ENCODE data around the gene MALAT1.
A peak's percentile ranks its signal among the peaks of the same experiment; 100 is the strongest.

The MALAT1 gene

DNA sequence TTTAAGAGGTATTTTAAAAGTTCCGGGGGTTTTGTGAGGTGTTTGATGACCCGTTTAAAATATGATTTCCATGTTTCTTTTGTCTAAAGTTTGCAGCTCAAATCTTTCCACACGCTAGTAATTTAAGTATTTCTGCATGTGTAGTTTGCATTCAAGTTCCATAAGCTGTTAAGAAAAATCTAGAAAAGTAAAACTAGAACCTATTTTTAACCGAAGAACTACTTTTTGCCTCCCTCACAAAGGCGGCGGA lies 193 bp upstream of the MALAT1 start:
- no peak for DNase-seq

DNA sequence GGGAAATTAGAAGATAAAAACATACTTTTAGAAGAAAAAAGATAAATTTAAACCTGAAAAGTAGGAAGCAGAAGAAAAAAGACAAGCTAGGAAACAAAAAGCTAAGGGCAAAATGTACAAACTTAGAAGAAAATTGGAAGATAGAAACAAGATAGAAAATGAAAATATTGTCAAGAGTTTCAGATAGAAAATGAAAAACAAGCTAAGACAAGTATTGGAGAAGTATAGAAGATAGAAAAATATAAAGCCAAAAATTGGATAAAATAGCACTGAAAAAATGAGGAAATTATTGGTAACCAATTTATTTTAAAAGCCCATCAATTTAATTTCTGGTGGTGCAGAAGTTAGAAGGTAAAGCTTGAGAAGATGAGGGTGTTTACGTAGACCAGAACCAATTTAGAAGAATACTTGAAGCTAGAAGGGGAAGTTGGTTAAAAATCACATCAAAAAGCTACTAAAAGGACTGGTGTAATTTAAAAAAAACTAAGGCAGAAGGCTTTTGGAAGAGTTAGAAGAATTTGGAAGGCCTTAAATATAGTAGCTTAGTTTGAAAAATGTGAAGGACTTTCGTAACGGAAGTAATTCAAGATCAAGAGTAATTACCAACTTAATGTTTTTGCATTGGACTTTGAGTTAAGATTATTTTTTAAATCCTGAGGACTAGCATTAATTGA lies 1.0 kb downstream of the MALAT1 start:
- DNase-seq, result peak in 2 of 4 experiments; percentile 52 to 57

DNA sequence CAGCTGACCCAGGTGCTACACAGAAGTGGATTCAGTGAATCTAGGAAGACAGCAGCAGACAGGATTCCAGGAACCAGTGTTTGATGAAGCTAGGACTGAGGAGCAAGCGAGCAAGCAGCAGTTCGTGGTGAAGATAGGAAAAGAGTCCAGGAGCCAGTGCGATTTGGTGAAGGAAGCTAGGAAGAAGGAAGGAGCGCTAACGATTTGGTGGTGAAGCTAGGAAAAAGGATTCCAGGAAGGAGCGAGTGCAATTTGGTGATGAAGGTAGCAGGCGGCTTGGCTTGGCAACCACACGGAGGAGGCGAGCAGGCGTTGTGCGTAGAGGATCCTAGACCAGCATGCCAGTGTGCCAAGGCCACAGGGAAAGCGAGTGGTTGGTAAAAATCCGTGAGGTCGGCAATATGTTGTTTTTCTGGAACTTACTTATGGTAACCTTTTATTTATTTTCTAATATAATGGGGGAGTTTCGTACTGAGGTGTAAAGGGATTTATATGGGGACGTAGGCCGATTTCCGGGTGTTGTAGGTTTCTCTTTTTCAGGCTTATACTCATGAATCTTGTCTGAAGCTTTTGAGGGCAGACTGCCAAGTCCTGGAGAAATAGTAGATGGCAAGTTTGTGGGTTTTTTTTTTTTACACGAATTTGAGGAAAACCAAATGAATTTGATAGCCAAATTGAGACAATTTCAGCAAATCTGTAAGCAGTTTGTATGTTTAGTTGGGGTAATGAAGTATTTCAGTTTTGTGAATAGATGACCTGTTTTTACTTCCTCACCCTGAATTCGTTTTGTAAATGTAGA lies 1.7 kb downstream of the MALAT1 start:
- peak; percentile 57 to 65 (median 64) for DNase-seq

DNA sequence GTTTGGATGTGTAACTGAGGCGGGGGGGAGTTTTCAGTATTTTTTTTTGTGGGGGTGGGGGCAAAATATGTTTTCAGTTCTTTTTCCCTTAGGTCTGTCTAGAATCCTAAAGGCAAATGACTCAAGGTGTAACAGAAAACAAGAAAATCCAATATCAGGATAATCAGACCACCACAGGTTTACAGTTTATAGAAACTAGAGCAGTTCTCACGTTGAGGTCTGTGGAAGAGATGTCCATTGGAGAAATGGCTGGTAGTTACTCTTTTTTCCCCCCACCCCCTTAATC lies 2.3 kb downstream of the MALAT1 start:
- DNase-seq, result no peak

DNA sequence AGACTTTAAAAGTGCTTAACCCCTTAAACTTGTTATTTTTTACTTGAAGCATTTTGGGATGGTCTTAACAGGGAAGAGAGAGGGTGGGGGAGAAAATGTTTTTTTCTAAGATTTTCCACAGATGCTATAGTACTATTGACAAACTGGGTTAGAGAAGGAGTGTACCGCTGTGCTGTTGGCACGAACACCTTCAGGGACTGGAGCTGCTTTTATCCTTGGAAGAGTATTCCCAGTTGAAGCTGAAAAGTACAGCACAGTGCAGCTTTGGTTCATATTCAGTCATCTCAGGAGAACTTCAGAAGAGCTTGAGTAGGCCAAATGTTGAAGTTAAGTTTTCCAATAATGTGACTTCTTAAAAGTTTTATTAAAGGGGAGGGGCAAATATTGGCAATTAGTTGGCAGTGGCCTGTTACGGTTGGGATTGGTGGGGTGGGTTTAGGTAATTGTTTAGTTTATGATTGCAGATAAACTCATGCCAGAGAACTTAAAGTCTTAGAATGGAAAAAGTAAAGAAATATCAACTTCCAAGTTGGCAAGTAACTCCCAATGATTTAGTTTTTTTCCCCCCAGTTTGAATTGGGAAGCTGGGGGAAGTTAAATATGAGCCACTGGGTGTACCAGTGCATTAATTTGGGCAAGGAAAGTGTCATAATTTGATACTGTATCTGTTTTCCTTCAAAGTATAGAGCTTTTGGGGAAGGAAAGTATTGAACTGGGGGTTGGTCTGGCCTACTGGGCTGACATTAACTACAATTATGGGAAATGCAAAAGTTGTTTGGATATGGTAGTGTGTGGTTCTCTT lies 2.8 kb downstream of the MALAT1 start:
- peak; percentile 49 to 66 (median 56) for DNase-seq

DNA sequence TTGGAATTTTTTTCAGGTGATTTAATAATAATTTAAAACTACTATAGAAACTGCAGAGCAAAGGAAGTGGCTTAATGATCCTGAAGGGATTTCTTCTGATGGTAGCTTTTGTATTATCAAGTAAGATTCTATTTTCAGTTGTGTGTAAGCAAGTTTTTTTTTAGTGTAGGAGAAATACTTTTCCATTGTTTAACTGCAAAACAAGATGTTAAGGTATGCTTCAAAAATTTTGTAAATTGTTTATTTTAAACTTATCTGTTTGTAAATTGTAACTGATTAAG lies 3.4 kb downstream of the MALAT1 start:
- no peak for DNase-seq

DNA sequence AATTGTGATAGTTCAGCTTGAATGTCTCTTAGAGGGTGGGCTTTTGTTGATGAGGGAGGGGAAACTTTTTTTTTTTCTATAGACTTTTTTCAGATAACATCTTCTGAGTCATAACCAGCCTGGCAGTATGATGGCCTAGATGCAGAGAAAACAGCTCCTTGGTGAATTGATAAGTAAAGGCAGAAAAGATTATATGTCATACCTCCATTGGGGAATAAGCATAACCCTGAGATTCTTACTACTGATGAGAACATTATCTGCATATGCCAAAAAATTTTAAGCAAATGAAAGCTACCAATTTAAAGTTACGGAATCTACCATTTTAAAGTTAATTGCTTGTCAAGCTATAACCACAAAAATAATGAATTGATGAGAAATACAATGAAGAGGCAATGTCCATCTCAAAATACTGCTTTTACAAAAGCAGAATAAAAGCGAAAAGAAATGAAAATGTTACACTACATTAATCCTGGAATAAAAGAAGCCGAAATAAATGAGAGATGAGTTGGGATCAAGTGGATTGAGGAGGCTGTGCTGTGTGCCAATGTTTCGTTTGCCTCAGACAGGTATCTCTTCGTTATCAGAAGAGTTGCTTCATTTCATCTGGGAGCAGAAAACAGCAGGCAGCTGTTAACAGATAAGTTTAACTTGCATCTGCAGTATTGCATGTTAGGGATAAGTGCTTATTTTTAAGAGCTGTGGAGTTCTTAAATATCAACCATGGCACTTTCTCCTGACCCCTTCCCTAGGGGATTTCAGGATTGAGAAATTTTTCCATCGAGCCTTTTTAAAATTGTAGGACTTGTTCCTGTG lies 3.9 kb downstream of the MALAT1 start:
- peak; percentile 36 to 70 (median 60) for DNase-seq

DNA sequence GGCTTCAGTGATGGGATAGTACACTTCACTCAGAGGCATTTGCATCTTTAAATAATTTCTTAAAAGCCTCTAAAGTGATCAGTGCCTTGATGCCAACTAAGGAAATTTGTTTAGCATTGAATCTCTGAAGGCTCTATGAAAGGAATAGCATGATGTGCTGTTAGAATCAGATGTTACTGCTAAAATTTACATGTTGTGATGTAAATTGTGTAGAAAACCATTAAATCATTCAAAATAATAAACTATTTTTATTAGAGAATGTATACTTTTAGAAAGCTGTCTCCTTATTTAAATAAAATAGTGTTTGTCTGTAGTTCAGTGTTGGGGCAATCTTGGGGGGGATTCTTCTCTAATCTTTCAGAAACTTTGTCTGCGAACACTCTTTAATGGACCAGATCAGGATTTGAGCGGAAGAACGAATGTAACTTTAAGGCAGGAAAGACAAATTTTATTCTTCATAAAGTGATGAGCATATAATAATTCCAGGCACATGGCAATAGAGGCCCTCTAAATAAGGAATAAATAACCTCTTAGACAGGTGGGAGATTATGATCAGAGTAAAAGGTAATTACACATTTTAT lies 4.6 kb downstream of the MALAT1 start:
- peak in 2 of 4 experiments; percentile 40 to 45 for DNase-seq

DNA sequence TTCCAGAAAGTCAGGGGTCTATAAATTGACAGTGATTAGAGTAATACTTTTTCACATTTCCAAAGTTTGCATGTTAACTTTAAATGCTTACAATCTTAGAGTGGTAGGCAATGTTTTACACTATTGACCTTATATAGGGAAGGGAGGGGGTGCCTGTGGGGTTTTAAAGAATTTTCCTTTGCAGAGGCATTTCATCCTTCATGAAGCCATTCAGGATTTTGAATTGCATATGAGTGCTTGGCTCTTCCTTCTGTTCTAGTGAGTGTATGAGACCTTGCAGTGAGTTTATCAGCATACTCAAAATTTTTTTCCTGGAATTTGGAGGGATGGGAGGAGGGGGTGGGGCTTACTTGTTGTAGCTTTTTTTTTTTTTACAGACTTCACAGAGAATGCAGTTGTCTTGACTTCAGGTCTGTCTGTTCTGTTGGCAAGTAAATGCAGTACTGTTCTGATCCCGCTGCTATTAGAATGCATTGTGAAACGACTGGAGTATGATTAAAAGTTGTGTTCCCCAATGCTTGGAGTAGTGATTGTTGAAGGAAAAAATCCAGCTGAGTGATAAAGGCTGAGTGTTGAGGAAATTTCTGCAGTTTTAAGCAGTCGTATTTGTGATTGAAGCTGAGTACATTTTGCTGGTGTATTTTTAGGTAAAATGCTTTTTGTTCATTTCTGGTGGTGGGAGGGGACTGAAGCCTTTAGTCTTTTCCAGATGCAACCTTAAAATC lies 5.3 kb downstream of the MALAT1 start:
- DNase-seq, result peak; percentile 38 to 68 (median 60)

DNA sequence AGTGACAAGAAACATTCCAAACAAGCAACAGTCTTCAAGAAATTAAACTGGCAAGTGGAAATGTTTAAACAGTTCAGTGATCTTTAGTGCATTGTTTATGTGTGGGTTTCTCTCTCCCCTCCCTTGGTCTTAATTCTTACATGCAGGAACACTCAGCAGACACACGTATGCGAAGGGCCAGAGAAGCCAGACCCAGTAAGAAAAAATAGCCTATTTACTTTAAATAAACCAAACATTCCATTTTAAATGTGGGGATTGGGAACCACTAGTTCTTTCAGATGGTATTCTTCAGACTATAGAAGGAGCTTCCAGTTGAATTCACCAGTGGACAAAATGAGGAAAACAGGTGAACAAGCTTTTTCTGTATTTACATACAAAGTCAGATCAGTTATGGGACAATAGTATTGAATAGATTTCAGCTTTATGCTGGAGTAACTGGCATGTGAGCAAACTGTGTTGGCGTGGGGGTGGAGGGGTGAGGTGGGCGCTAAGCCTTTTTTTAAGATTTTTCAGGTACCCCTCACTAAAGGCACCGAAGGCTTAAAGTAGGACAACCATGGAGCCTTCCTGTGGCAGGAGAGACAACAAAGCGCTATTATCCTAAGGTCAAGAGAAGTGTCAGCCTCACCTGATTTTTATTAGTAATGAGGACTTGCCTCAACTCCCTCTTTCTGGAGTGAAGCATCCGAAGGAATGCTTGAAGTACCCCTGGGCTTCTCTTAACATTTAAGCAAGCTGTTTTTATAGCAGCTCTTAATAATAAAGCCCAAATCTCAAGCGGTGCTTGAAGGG lies 6.0 kb downstream of the MALAT1 start:
- DNase-seq, result peak; percentile 37 to 61 (median 46)

DNA sequence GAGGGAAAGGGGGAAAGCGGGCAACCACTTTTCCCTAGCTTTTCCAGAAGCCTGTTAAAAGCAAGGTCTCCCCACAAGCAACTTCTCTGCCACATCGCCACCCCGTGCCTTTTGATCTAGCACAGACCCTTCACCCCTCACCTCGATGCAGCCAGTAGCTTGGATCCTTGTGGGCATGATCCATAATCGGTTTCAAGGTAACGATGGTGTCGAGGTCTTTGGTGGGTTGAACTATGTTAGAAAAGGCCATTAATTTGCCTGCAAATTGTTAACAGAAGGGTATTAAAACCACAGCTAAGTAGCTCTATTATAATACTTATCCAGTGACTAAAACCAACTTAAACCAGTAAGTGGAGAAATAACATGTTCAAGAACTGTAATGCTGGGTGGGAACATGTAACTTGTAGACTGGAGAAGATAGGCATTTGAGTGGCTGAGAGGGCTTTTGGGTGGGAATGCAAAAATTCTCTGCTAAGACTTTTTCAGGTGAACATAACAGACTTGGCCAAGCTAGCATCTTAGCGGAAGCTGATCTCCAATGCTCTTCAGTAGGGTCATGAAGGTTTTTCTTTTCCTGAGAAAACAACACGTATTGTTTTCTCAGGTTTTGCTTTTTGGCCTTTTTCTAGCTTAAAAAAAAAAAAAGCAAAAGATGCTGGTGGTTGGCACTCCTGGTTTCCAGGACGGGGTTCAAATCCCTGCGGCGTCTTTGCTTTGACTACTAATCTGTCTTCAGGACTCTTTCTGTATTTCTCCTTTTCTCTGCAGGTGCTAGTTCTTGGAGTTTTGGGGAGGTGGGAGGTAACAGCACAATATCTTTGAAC lies 6.8 kb downstream of the MALAT1 start:
- DNase-seq, result peak; percentile 20 to 48 (median 37)

DNA sequence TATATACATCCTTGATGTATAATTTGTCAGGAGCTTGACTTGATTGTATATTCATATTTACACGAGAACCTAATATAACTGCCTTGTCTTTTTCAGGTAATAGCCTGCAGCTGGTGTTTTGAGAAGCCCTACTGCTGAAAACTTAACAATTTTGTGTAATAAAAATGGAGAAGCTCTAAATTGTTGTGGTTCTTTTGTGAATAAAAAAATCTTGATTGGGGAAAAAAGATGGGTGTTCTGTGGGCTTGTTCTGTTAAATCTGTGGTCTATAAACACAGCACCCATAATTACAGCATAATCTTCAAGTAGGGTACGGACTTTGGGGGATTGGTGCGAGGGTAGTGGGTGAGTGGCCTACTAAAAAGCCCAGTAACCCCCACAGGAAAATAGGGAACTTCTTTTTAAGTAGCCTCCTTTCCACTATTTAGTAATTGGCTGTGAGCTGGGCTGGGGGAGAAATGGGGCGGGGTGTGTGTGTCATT lies 7.5 kb downstream of the MALAT1 start:
- DNase-seq, result peak in 3 of 4 experiments; percentile 63 to 83 (median 67)

DNA sequence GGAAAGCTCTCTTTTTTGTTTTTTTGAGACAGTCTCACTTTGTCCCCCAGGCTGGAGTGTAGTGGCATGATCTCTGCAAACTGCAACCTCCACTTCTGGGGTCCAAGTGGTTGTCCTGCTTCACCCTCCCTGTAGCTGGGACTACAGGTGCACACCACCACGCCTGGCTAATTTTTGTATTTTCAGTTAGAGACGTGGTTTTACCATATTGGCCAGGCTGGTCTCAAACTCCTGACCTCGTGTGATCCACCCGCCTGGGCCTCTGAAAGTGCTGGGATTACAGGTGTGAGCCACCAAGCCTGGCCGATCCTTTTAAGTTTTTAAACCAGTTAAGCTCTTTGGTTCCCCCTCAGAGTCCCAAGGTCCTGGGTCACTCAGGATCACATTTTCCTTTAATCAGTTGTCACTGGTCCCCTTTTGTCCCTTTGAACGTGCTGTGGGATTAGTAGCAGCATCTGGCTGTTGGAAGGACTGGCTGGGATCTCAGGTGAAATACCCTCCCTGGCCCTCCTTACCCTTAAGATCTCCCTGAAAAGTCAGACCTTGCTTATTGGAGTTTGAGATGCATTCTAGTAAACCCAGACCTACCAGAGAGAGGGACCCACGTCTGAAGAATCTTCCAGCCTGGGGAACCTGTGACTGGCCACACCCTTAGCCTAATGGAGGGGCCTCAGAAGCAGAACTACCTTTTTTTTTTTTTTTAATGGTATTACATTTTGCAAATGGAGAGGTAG lies 8.1 kb downstream of the MALAT1 start:
- DNase-seq, result peak in 1 of 4 experiments; percentile 91

DNA sequence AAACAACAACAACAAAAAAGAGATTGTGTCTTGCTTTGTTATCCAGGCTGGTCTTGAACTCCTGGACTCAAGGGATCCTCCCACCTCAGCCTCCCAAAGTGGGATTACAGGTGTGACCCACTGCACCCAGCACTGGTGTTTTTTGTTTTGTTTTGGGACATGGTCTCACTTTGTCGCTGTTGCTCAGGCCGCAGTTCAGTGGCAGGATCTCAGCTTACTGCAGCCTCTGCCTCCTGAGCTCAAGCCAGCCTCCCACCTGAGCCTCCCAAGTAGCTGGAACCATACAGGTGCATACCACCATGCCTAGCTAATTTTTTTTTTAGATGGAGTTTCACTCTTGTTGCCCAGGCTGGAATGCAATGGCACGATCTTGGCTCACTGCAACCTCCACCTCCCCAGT lies 13.5 kb downstream of the MALAT1 start:
- DNase-seq, result peak in 1 of 4 experiments; percentile 1

DNA sequence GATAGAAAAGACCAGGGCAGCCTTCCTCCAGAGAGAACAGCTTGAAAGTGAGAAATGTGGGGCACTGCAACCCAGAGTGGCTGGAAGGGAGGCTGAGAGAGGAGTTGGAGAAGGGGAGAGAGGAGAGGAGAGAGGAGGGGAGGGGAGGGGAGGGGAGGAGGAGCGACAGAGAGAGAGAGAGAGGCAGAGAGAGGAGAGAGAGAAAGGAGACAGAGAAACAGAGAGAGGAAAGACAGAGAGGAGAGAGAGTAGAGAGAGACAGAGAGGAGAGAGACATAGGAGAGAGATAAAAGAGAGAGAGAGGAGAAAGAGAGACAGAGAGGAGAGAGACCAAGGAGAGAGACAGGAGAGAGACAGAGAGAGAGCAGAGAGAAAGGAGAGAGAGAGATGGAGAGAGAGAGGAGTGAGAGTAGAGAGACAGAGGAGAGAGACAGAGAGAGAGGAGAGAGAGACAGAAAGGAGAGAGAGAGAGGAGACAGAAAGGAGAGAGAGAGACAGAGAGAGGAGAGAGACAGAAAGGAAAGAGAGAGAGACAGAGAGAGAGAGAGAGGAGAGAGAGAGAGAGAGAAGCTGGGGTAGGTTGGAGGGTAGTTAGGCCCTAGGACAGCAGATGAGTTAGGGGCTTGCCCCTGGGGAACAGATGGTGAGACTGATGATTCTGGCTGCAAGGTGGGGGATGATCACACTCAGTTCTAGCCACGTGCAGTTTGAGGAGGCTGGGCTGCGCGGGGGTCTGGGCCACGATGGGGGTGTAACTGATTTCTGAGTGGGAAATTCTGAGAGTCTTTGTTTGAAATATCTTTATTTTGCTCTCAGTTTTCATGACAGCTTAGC lies 17.5 kb downstream of the MALAT1 start:
- peak in 1 of 4 experiments; percentile 3 for DNase-seq

DNA sequence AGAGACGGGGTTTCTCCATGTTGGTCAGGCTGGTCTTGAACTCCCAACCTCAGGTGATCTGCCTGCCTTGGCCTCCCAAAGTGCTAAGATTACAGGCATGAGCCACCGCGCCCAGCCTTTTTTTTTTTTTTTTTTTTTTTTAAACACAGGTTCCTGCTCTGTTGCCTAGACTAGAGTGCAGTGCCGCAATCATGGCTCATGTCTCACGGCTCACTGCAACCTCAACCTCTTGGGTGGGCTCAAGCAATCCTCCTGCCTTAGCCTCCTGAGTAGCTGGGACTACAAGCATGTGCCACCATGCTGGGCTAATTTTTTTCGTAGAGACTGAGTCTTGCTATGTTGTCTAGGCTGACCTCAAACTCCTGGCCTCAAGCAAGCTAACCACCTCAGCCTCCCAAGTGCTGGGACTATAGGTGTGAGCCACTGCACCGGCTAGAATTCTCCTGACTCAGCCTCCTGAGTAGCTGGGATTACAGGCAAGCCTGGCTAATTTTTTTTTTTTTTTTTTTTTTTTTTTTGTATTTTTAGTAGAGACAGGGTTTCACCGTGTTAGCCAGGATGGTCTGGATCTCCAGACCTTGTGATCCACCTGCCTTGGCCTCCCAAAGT lies 20.2 kb downstream of the MALAT1 start:
- DNase-seq, result peak in 1 of 4 experiments; percentile 1

DNA sequence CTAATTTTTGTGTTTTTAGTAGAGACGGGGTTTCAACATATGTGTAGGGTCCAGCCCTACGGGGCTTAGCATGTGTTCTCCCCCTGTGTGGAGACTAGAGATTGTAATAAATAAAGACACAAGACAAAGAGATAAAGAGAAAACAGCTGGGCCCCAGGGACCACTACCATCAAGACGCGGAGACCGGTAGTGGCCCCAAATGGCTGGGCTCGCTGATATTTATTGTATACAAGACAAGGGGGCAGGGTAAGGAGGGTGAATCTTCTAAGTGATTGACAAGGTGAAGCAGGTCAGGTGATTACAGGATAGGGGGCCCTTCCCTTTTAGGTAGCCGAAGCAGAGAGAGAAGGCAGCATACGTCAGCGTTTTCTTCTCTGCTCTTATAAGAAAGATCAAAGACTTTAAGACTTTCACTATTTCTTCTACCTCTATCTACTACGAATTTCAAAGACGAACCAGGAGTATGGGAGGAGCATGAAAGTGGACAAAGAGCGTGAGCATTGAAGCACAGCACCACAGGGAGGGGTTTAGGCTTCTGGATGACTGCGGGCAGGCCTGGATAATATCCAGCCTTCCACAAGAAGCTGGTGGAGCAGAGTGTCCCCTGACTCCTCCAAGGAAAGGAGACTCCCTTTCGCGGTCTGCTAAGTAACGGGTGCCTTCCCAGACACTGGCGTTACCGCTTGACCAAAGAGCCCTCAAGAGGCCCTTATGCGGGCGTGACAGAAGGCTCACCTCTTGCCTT lies 23.1 kb downstream of the MALAT1 start:
- peak in 1 of 4 experiments; percentile 1 for DNase-seq

All from suppressor macrophage (primary cell).